Choroid plexus epithelial cell (primary cell): Measurements from ENCODE around the gene C1orf159.
A peak's percentile ranks its signal among the peaks of the same experiment; 100 is the strongest.
"Not testable (repeated sequence)": the region's sequence is repeated elsewhere in the genome, so short reads cannot be mapped to it uniquely, and the experiment has no call there.

Experiments
- DNase-seq: peaks from one replicate; pipeline ENCODE4 v3.0.0-alpha.2; 2010; ENCODE audit warnings: low read depth
- H3K4me3 ChIP-seq: 2 replicates; pipeline ENCODE4 v1.5.1; 2011; ENCODE audit warnings: low read depth, mild to moderate bottlenecking, control low read depth, low read length, moderate library complexity
- CTCF ChIP-seq: conservative IDR thresholded peaks from 2 replicates; pipeline ENCODE4 v1.5.1; 2011; ENCODE audit warnings: low read depth, mild to moderate bottlenecking, control low read depth, inconsistent platforms, low read length, moderate library complexity

C1orf159 gene

GRCh38 chr1:1156140-1157032 is 40.5 kb upstream of the C1orf159 start:
- DNase-seq: no peak
- H3K4me3 ChIP-seq: no peak overlapping the region
- TF ChIP-seq CTCF: no peak

GRCh38 chr1:1155258-1155657 is 39.4 kb upstream of the C1orf159 start:
- H3K4me3 ChIP-seq: no peak overlapping the region
- DNase-seq: no peak
- TF ChIP-seq CTCF: no peak

- no peak for TF ChIP-seq CTCF
- DNase-seq: peak; percentile 75
- no peak overlapping the region for H3K4me3 ChIP-seq
These were observed 38.0 kb upstream of the C1orf159 start for GRCh38 chr1:1153874-1154273.

- not testable (repeated sequence) for DNase-seq, H3K4me3 ChIP-seq
These were observed 37.3 kb upstream of the C1orf159 start for GRCh38 chr1:1153215-1153614.

GRCh38 chr1:1152431-1152830 is 36.5 kb upstream of the C1orf159 start:
- not testable (repeated sequence) for DNase-seq, H3K4me3 ChIP-seq

GRCh38 chr1:1151306-1151705 is 35.4 kb upstream of the C1orf159 start:
- no peak for DNase-seq
- no peak for TF ChIP-seq CTCF
- H3K4me3 ChIP-seq: no peak overlapping the region

GRCh38 chr1:1150100-1150499 is 34.2 kb upstream of the C1orf159 start:
- no peak for TF ChIP-seq CTCF
- no peak for DNase-seq
- H3K4me3 ChIP-seq: no peak overlapping the region

GRCh38 chr1:1149416-1149815 is 33.5 kb upstream of the C1orf159 start:
- no peak for DNase-seq
- no peak overlapping the region for H3K4me3 ChIP-seq
- no peak for TF ChIP-seq CTCF
